ENCODE measurements around the gene SLC38A8.

DNA sequence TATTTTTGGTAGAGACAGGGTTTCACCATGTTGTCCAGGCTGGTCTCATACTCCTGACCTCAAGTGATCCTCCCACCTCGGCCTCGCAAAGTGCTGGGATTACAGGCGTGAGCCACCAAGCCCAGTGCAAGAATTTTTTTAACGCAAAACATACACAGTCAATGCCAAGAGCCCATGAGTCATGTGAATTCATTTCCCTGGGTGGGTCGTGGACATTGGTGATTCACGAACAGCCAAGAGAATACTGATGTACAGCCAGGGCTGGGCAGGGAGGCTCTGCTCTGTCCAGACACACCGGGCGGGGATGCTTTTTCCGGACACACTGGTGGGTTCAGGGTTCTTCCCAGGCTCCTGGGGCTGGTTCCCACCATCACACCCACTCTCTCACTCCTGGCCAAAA is 17.7 kb downstream of the SLC38A8 start:
- TF ChIP-seq POLR2AphosphoS5 (IDR thresholded peaks at IDR 0.05) (no peak), POLR2A (IDR thresholded peaks at IDR 0.05) (no peak), EP300 (IDR thresholded peaks at IDR 0.05; ENCODE audit: low read depth) (no peak)
- TF ChIP-seq, protein P1, sequence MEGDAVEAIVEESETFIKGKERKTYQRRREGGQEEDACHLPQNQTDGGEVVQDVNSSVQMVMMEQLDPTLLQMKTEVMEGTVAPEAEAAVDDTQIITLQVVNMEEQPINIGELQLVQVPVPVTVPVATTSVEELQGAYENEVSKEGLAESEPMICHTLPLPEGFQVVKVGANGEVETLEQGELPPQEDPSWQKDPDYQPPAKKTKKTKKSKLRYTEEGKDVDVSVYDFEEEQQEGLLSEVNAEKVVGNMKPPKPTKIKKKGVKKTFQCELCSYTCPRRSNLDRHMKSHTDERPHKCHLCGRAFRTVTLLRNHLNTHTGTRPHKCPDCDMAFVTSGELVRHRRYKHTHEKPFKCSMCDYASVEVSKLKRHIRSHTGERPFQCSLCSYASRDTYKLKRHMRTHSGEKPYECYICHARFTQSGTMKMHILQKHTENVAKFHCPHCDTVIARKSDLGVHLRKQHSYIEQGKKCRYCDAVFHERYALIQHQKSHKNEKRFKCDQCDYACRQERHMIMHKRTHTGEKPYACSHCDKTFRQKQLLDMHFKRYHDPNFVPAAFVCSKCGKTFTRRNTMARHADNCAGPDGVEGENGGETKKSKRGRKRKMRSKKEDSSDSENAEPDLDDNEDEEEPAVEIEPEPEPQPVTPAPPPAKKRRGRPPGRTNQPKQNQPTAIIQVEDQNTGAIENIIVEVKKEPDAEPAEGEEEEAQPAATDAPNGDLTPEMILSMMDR (IDR thresholded peaks at IDR 0.05), result no peak
